HG03045 (cell line): ENCODE results near the gene CCDC142.
"Not testable (repeated sequence)": the region's sequence is repeated elsewhere in the genome, so short reads cannot be mapped to it uniquely, and the experiment has no call there.

ENCODE experiments used
- ATAC-seq: cut with Tn5 transposase; IDR thresholded peaks from one replicate; pipeline ENCODE4 v1.9.1; 2021; ENCODE audit warnings: mild to moderate bottlenecking, moderate library complexity; ENCODE audit not compliant: unreplicated experiment

The CCDC142 gene

GRCh38 chr2:74500578-74500946 is 17.8 kb upstream of the CCDC142 start:
- ATAC-seq: no peak

DNA sequence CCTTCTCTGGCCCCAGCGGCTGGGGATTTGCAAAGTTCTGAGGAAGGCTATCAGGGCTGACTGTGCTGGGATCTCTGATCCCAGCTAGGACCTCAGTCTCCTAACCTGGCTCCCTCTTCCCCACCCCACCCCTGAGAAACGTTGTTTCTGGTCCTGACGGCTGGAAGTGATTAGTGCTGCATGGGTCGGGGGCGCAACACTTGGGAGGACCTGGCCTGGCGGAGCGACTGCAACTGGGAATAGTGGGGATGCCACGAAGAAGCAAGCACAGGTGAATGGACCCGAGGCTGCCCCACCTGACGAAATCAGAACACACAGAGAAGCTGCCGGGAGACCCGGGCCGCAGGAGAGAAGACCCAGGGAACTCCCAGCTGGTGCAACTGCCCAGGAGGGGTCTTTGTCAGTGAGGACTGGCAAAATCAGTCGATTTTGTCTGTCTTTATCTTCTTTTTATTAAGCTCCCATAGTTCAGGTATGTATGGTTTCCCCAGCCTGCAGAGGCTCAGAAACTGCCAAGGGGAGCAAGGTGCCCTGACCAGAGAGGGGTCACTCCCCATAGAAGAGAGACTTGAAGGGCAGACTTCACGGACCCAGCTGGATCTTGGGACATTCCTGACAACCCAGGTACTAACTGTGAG is 17.3 kb upstream of the CCDC142 start:
- no peak for ATAC-seq

DNA sequence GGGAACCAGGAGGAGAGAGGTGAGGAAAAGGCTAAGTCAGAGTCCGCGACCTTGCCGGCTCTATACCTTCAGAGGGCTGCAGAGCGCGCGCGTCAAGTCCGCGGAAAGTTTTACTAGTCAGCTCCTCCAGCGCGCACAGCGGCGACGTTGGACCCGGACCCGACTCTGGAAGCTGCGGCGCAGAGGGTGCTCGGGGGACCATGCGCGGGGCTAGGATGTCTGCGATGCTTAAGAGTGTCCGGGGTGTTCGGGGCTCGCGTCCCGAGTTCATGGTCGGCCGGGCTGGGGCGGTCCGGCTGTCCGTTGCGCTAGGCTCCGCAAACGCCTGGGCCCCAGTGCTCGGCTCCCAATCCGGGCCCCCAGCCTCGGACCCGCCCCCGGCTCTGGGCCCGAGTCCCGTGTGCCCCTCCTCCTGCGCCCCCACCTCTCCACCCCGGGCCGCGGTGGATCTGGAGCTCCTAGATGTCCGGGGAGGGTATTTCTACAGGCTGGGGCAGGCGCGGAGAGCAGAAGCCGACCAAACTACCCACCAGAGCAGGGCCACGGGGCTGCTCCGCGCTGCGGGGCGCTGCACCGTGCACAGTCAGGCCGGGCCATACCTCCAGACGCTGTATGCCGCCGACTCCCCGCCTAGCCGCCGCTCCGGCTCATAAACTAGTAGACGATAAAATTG is 16.6 kb upstream of the CCDC142 start, which contains the start of gene LBX2:
Gene LBX2 (minus strand): TSS at position 337 of the 673 bp plus-strand sequence. CDS start 66 bp downstream, at position 271.
- no peak for ATAC-seq

DNA sequence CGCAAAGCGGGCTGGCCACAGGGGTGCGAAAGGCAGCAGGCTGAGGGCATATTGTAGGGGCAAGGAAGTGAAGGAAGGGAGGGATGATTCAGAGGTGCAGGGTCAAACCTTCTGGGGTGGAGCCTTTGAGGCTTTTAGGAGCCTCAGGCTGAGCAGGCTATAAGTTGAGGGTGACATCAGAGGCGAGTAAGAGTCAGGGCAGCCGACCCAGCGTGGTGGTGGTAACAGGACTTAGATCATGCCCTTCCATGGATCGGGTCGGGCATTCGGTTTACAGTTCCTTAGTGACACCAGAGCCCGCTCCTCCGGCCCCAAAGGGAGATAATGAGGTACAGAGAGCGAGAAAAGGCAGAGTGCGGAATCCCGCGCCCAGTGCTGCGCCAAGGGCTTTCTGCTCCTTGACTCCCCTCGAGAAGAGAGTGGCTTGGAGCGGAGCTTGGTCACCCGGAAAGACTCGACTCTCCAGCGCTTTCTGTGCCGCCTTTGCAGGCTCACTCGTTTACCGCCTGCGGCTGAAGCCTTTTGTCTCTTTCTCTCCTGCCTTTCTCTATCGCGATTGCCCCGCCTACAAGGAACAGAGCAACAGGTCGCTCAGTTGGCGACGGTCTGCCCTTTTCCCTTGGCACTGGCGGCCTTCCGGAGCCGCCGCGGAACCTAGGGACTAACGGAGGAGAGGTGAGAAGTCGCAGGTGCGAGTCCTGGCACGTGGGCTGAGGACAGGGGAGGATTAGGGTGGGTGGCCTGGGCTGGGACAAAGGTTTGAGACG is 15.9 kb upstream of the CCDC142 start:
- no peak for ATAC-seq

DNA sequence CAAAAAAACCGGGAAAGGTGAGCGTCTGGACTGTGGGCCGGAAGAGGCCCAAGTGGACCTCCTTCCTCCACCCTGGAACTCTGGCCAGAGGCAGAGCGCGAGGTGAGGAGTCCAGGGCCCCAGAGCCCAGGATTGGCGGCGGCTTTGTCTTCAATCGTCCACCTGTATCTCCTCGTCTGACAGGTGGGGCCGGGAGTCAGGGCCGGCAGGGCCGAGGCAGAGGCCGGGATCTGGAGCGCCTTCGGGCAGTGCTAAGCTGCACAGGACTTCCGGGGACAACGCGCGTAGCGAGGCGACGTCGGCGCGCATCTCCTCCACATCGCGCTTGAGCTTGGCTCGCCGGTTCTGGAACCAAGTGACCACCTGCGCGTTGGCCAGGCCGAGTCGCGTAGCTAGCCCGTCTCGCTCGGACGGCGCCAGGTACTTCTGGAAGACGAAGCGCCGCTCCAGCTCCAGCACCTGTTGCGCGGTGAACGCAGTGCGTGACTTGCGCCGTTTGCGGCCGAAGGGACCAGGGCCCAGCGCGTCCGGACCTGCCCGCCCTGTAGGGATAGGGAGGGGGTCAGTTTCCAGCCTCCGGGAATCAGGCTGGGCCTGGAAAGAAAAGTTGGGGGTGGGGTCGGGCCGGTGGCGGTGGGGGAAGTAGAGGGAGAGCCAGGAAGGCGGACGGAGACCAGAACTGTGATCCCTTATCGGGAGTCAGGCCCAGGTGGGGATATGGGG is 15.1 kb upstream of the CCDC142 start:
- no peak for ATAC-seq

DNA sequence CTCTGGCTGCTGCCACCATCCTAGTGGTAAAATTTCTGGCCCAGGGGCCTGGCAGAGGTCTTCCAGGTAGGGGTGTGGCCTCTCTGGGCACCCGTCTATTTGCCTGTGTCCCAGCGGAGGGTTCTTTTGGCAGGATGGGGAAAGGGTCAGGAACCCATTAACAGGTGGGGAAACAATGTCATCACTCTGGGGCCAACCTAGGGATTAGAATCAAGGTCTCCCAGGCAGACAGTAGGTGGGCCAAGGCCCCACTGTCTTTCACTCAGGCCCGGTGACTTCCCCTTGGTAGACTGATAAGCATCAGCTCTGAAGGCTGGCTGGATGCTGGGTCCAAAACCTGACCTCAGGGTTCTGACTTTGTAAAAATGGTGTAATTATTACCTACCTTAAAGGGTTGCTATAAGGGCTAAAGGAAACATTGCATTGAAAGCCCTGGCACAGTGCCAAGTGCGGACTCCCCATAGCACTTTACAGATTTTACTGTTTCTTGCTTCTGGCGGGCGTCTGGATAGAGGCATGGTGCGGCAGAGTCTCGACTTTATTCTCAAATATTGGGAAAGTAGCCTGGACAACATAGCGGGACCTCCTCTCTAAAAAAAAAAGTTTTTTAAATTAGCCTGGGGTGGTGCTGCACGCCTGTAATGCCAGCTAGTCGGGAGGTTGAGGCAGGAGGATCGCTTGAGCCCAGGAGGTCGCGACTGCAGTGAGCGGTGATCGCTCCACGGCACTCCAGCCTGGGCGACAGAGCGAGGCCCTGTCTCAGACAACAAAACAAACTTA is 14.4 kb upstream of the CCDC142 start:
- ATAC-seq: no peak

- no peak for ATAC-seq
These were observed 12.6 kb upstream of the CCDC142 start for GRCh38 chr2:74495440-74495839.

- no peak for ATAC-seq
These were observed 10.7 kb upstream of the CCDC142 start for GRCh38 chr2:74493546-74493945.

DNA sequence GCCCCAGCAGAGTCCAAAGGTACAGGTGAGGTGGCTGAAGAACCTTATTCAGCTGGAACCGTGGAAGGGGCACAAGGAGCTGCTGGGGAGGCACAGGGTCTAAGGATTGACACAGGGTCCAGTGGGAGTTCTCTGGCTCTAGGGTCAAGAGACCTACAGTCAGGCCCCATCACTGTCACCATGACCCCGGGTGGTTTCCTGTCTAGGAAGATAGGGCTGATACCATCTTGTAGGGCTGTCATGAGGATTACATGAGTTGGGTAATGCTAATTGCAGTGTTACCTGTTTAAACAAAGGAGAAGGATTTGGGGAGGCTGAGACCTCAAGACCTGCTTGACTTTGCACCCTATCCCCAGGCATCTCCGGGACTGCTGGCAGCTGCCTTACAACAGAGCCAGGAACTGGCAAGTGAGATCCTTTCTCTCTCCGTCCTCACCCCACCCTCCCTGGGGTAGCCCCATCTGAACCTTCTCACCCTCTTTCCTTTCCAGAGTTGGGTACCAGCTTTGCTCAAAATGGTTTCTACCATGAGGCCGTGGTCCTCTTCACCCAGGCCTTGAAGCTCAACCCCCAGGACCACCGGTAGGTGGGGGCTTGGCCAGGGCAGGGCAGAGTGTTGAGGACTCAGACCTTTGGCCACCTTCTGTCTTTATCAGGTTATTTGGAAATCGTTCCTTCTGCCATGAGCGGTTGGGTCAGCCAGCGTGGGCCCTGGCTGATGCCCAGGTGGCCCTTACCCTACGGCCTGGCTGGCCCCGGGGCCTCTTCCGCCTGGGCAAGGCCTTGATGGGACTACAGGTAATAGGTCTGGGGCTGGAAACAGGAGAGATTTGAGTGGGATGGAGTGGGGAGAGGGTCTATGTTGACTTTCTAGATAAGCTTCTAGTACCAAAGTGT is 9.1 kb upstream of the CCDC142 start:
- ATAC-seq: no peak

- no peak for ATAC-seq
These were observed 7.1 kb upstream of the CCDC142 start for GRCh38 chr2:74489906-74490305.

GRCh38 chr2:74488643-74489481 is 6.1 kb upstream of the CCDC142 start:
- no peak for ATAC-seq

DNA sequence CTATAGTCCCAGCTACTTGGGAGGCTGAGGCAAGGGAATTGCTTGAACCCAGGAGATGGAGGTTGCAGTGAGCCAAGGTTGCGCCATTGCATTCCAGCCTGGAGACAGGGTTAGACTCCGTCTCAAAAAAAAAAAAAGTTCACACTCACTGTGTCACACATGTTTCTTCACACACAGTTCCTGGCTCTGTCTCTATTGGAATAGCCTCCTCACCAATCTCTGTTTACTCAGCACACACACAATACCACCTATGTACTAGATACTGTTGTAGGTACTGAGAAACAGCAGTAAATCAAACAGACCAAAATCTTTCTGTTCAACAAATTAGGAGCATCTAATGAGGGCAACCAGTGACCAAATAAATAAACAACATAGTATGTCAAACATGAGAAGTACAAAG is 3.3 kb upstream of the CCDC142 start:
- ATAC-seq: no peak

GRCh38 chr2:74483675-74484164 is 922 bp upstream of the CCDC142 start:
- not testable (repeated sequence) for ATAC-seq

DNA sequence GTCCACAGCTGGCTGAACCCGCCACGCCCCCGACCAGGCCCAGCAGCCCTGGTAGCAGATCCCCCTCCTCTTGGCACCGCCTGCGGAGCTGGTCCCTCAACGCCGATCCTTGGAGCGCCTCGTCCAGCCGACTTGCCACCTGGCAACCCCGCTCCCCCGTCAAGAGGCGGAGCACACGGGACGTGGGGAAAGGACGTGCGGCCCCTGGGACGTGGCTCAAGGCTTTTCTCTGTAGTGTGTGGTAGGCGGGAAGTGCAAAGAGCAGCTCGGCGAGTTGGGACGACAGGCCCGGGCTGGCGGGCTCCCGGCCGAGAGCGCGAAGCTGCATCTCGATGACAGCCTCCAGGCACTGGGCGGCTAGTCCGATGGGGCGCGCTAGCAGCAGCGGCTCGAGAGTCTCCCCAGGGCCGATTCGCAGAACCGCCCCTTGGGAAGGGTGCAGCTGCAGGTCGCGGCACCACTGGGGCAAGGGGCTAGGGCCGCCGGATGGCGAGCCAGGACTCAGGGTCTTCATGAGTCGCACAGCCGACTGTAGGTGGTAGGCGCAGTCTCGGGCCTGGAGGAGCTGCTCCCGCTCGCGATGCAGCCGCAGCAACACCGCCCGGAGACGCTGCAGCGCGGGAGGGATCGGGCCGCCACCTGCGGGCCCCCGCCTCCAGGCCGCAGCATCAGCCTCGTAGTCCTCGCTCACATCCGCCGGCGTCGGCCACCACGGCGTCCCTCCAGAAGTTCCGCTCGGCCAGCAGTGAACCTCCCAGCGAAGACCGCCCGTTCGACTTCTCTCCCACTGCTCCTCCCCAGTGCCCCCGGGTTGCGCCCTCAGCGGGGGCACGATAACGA is 617 bp downstream of the CCDC142 start:
- ATAC-seq: peak; percentile 38

DNA sequence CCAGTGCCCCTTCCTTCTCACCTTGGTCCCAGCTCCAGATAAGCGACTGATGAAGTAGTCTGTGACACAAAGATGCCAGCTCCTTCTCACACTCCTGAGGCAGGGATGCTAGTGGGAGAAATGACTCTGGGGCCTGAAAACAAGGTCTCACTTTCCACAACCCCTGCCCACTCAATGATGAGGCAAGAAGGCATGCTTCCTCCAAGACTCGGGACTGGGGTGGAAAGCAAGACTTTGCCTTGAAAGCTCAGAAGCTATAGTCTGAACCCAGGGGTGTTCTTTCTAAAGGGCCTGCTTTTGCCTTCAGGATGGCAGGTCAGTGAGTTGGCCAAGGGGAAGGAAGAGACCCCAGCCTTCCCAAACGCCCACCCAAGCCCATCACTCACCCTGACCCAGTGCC is 1.4 kb downstream of the CCDC142 start:
- ATAC-seq: no peak

DNA sequence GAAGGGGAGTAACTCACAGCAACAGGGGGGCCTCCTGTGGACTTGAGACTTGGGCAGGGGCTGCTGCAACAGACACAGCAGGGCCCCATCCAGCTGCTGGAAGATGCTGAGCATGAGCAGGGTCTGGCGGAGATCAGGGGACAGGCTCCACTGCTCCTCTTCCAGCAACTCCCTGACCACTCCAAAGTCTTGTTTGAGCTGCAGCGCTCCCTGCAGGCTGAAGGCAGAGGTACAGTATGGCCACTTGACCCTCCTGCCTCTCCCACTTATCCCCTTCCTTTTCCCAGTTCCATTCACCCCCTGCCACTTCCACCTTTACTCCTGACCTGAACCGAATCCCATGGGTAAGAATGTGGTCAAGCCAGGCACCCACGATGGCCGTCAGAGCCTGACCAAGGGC is 7.9 kb downstream of the CCDC142 start:
- ATAC-seq: no peak

- no peak for ATAC-seq
These were observed 8.3 kb downstream of the CCDC142 start for GRCh38 chr2:74474481-74474880.

DNA sequence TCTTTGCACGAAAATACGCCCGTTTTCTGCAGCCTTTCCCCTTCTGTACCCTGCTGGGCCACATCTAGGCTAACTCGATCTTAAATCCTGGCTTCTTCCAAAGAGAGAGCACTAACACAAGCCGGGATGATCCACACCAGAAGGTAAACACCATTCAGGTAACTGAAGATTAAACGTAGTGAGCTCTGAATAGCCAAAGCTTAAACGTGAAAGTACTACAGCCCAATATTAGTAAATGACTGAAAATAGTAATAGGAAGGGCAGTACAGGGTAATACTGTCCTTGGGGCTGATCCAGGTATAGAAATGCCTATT is 9.9 kb downstream of the CCDC142 start:
- no peak for ATAC-seq
